DMS53 (cell line): ENCODE data around the gene TMEM229B.
"Not testable (repeated sequence)": the region's sequence is repeated elsewhere in the genome, so short reads cannot be mapped to it uniquely, and the experiment has no call there.

Experiments
- DNase-seq: peaks from one replicate; lab custom pipeline; 2025; lab: John Stamatoyannopoulos, UW

TMEM229B gene

GRCh38 chr14:67453575-67454300 is 34.8 kb downstream of the TMEM229B start:
- no peak for DNase-seq

DNA sequence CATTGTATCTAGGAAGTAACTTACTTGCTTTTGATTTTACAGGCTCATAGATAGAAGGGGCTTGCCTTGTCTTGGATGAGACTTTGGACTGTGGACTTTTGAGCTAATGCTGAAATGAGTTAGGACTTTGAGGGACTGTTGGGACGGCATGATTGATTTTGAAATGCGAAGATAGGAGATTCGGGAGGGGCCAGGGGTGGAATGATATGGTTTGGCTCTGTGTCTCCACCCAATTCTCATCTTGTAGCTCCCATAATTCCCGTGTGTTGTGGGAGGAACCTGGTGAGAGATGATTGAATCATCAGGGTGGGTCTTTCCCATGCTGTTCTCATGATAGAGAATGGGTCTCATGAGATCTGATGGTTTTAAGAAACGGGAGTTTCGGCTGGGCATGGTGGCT is 36.9 kb downstream of the TMEM229B start:
- not testable (repeated sequence) for DNase-seq

DNA sequence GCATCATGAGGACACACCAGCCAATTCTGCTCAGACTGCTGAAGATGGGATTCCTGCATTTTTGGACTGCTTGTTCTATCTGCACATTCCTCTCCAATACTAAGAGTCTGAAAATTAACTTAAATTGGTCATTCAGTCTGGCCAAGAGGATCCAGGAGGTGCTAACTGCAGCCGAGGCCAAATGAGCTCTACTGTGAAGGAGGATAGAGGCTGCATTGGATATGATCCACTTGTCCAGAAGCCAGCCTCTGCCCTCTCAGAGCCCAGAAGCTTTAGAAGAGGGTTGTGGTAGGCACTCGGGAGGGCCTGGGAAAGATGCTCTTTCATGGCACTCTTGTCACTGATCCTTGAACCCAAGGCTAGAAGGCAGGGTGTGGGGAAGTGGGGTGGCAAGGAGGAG is 39.4 kb downstream of the TMEM229B start:
- DNase-seq, result no peak

GRCh38 chr14:67447033-67447381 is 41.5 kb downstream of the TMEM229B start:
- peak; percentile 36 for DNase-seq

GRCh38 chr14:67446371-67447032 is 42.0 kb downstream of the TMEM229B start:
- peak; percentile 25 for DNase-seq

DNA sequence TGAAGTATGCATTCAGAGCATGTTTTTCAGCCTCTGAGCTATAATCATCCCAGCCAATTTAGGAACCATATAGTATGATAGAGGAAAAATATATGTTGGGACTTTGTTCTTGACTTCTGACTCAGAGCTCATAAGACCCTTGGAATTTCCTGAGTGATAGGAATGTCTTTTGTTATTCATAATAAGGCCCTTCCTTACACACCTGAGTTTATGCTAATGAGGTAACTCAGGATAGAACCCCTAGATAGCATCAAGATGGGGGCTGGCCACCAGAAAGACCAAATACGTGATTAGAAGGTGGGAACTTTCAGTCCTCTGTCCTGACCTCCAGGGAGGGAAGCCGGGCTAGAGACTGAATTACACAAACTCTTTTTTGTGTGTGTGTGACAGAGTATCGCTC is 44.1 kb downstream of the TMEM229B start:
- no peak for DNase-seq

DNA sequence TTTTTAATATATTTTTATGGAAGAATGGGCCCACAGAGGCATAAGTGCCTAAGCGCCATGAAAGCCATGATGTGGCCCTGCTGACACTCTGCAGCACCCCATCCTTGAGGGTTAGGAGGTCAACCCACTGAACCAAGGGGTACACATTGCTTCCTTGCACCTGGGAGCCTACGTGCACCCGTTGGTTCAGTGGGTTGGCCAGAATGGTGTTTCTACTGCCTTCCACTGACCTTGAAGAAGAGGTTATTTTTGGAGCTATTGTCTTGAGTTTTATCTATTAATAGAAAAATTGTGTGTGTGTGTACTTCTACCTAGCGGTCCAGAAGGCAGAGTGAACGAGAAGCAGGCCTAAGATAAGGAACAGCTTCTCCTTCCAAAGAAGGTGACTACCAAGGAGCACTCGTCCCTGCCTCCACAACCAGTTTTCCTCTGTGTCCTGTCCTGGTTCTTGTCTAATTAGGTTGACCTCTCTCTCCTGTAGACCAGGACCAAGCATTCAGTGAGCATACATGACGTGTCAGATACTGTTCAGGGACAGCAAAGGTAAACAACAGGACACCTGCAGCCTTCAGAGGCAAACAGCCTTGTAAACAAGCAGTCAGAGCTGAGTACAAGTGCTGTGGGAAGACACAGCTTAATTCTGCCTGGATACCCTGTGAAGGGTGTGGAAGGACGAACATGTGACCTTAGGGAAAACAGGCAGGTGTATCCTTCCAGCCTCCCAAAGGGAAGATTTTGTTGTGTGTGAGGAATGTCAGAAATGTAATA is 46.2 kb downstream of the TMEM229B start:
- DNase-seq, result peak; percentile 95

DNA sequence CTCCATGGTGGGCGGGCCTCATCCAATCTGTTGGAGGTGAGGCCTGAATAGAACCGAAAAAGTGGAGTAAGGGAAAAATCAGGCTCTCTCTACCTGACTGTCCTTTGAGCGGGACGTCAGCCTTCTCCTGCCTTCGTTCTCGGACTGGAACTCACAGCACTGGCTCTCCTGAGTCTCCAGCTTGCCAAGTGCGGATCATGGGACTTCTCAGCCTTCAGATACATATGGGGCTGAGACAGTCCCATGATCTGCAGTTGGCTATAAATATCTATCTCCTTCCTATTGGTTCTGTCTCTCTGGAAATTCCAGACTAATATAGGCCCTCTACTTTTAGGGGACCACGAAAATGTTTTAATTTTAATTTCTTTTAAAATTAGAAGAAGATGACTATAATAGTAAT is 46.8 kb downstream of the TMEM229B start:
- DNase-seq, result no peak

GRCh38 chr14:67441256-67441655 is 47.3 kb downstream of the TMEM229B start:
- DNase-seq, result peak; percentile 24

GRCh38 chr14:67440513-67440912 is 48.0 kb downstream of the TMEM229B start:
- peak; percentile 85 for DNase-seq

- no peak for DNase-seq
Observed at GRCh38 chr14:67438969-67439368, 49.6 kb downstream of the TMEM229B start.

DNA sequence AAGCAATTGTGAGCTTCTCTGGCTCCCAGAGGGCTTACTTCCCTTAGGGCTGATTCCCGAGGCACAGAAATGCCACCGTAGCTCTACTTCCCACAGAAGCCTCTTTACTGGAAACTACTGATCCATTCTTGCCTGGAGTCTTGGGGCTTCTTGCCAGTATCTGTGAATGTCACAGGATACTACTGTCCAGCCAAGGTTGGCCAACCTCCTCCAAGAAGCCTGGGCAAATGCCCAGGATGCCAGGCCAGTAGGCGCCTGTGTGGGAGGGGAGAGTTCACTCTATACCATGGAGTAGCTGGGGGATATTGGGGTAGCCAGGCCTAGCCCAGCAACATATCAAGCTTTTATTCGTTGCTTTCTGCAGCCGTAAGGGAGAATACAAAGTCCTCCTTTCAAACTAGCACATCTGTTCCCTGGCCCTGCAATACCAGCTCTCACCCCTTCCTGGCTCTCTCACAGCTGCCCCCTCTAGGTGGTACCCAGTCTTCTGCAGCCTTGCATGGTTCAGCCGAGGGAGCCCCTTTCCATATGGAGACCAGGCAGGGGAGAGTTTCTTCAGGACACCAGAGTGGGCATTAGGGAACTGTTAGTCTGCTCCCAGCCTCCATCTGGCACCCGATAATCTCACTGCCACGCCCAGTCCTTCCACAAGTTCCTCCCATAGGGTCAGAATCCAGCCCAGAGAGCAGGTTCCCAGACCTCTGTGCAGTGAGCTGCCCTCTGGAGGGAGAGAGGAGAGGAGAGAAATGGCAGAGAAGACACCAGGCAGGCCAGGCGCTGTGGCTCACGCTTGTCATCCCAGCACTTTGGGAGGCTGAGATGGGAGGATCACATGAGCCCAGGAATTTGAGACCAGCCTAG is 52.3 kb downstream of the TMEM229B start:
- no peak for DNase-seq

DNA sequence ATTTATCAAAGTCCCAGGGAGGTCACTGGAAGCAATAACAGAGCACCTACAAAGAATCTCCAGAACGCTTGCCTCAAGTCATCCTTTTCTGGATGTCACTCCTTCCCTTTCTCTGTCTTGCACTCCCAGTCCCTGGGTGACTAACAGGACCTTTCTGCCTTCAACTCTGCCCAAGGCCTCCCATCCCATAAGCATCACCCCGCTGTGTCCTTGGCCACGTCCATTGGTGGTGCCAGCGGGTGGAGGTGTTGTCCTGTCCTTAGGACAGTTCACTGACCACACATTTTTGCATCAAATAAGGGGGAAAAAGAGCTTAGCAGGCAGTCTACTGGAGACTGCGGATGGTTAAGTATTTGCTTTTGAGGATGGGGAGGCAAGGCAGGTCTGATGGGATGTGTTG is 52.9 kb downstream of the TMEM229B start:
- no peak for DNase-seq

GRCh38 chr14:67432050-67432564 is 56.4 kb downstream of the TMEM229B start:
- no peak for DNase-seq

DNA sequence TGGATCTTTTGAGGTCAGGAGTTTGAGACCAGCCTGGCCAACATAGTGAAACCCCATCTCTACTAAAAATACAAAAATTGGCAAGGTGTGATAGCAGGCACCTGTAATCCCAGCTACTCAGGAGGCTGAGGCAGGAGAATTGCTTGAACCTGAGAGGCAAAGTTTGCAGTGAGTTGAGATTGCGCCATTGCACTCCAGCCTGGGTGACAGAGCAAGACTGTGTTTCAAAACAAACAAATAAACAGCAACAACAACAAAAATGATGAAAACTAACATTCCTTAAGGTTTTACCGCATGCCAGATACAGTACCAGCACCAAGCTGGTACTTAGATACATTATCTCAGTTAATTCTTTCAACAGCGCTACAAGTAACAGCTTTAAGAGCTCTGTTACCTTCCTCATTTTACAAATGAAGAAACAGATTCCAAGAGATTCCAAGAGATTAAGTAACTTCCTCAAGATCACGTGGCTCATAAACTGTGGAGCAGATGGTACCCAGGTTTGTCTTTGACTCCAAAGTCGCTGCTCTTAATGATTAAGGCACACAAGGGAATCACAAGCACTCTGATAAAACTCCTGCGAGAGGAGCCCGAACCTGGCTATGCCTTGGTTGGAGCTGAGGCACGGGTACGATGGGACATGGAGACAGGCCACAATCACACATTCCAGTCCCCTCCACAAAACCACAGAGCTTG is 58.9 kb downstream of the TMEM229B start:
- no peak for DNase-seq

DNA sequence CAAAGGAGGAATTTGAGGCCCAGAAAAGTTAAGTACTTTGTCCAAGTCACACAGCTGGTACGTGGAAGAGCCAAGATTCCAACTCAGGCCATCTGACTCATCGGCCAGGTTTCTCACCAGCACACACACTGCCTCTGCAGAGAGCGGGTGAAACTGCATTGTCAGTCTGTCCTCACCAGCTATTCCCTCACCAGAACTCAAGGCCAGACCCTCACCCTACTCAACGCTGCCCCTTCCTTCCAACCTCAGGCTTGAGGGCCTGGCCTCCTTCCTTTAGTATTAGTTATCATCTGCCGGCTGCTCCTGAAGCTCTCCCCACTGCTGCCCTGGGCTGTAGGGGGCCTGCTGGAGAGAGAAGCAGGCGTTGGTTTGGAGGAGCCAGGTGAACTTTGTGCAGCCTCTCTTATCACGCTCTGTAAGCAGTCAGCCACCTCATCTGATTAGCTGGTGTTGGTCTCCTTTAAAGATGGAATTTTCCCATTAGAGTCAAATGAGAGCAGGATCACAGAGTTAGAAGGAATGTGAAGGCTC is 60.0 kb downstream of the TMEM229B start:
- DNase-seq, result no peak

GRCh38 chr14:67426983-67427606 is 61.4 kb downstream of the TMEM229B start:
- peak; percentile 82 for DNase-seq

DNA sequence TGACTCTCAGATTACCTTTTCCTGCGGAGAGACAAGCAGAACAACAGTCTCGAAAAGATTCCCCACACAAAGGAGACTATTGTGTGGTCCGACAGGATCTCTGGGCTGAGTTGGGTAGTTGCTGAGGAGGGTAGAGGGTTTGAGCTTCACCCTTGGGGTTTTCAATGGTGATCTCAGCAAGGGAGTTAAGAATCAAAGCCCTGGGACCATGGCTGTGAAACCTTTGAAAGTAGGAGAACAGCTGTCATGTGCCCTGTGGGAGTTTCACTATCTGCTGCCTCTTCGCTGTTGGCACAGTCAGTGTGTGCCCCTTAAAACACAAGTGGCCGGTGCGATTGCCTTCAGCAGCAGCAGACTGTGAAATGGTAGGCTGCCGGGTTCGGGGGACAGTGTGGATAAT is 62.4 kb downstream of the TMEM229B start:
- no peak for DNase-seq

- no peak for DNase-seq
Observed at GRCh38 chr14:67425608-67426007, 62.9 kb downstream of the TMEM229B start.

GRCh38 chr14:67424539-67424938 is 64.0 kb downstream of the TMEM229B start:
- no peak for DNase-seq

- no peak for DNase-seq
Observed at GRCh38 chr14:67423424-67423823, 65.1 kb downstream of the TMEM229B start.
